Erythroblast (primary cell): ENCODE results near the gene KCNT1.

Source experiments
- GATA1 ChIP-seq: IDR thresholded peaks from 2 replicates; pipeline ENCODE4 v1.6.1; 2011; ENCODE audit warnings: low read depth, mild to moderate bottlenecking, control low read depth, low read length, moderate library complexity
- POLR2A ChIP-seq: IDR thresholded peaks from 2 replicates; pipeline ENCODE4 v1.6.1; 2011; ENCODE audit warnings: mild to moderate bottlenecking, low read length

DNA sequence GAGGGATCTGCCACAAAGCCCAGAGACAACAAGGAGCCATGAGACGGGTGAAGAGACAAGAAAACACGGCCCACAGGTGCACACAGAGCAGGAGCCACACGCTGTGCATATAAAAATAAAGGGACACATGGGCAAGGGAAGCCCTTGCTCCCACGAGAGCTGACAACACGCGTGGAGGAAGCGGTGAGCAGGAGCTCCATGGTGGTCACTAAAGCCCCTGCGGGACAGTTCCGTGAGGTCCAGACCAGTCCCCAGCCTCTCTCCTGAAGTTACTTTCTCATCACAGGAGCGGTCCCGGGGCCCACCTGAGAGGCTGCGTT is 114.6 kb downstream of the KCNT1 start:
- no peak for TF ChIP-seq POLR2A
- no peak for TF ChIP-seq GATA1
